Measurements from ENCODE around the gene MGAT4B.
"Not testable (repeated sequence)": the region's sequence is repeated elsewhere in the genome, so short reads cannot be mapped to it uniquely, and the experiment has no call there.

Gene MGAT4B

DNA sequence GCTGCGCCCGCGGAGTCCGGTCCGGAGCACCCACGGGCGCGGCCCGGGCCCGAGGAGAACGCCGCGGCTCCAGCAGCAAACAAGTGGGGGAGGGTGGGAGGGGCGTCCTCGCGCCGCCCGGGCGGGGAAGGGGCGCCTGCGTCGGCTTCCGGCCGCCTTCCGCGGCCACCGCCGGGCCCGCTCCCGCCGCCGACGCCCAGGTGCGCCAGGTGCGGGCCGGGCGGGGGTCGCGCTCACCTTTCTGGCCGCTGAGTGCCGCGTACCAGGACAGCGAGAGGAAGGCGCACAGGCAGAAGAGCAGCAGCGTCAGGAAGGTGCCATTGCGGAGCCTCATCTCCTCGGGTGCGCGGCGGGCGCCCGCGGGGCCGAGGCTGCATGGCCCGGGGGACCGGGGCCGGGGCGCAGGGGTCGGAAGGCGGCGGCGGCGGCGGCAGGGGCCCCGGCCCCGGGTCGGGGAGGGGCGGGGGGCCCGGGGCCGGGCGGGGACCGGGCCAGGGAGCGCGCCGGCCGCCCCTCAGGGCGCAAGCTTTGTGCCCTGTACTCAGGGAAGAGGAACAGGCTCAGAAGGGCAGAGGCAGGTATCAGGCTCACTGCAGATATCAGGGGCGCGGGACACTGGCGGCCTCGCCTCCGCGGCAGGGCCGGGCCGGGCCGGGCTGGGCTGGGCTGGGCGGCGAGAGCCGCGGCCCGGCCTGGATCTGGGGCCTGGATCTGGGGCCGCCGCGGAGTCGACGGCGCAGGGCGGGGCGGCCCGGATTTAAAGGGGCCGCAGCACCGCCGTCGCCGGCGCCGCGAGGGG is at the start of gene MGAT4B:
MGAT4B (minus strand) TSS at position 617 of the 799 bp plus-strand sequence; CDS start at position 334, 283 bp downstream.
- DNase-seq: peak; percentile 89

DNA sequence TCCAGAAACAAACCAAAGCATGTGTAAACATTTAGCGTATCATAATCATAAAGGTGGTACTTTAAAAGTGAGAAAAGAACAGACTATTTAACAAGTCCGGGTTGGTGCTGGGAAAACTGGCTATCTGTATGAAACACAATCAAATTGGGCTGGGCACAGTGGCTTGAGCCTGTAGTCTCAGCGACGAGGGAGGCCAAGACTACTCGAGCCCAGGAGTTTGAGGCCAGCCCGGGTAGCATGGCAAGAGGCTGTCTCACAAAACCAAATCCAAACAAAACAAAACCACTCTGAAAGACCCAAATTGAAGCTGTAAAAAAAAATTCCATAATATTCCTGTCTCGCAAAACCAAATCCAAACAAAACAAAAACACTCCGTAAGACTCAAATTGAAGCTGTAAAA is 47.7 kb upstream of the MGAT4B start:
- no peak for DNase-seq

DNA sequence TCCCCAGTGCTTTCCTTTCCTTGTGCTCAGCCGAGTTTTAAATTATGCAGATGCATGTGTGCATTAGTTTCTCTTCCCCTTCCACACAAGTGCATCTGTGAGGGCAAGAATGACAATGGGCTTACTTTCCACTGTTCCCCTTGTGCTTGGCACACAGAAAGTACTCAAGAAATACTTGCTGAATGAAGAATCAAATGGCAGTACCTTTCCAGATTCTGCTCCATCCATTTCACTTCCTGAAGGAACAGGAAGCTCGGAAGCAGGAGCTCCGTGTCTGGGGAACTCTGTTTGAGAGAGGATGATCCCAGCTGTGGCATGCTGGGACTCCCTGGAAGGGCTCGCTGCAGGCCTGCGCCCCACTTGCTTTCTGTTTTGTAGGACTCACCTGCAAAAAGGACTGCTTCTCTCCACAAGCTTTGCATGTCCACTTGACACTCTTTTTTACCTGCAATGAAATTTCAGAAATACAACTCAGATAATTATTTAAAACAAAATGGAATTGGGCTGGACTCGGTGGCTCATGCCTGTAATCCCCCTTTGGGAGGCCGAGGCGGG is 46.4 kb upstream of the MGAT4B start:
- no peak for DNase-seq

DNA sequence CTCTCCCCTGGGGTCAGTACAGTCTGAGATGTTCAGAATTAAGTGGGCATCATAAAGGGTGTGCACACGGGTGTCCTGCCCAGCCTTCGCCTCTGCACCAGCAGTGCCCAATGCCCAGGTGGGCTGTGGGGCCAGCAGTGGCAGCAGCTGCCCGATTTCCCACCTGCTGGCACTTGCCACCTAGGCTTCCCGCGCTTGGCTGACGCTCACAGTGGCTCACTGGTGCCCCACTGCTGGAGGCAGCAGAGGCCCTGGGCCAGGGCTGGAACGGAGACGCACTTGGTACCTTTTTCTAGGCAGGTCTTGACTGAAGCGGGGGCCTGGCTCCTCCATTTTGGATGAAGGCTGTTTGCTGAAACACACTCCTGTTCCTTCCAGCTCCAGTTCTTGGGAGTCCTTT is 35.0 kb upstream of the MGAT4B start:
- DNase-seq: no peak

DNA sequence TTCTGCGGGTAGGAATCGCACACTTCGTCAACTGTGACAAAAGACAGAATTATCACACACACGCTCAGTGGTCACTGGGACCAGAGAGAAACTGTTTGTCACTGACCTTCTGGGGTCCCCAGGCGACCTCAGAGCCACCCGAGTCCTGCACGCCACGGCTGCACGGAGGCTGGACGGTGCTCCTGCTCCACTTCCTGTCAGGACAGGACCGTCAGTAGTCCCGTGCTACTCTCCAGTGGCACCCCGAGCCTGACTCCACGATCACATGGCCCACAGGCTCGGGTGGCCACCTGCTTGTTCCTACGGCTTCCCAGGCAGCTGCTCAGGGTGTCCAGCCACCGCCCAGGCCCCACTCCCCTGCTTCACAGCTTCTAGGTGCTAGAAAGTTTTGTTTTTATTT is 34.1 kb upstream of the MGAT4B start:
- no peak for DNase-seq

DNA sequence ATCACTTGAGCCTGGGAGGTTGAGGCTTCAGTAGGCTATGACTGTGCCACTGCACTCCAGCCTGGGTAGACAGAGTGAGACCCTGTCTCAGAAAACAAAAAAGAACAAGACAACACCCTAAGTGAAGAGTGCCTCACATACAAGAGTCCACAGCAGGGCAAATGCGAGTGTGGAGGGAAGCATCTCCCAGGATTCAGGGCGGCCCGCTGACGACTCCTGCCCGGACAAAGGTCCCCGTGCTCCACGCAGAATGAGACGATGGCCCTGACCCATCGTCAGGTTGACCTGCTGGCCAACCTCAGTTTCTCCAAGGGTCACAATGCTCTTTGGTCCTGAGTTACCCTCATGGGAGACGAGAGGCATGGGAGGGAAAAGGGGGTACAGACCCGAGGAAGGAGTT is 33.7 kb upstream of the MGAT4B start:
- DNase-seq: no peak

DNA sequence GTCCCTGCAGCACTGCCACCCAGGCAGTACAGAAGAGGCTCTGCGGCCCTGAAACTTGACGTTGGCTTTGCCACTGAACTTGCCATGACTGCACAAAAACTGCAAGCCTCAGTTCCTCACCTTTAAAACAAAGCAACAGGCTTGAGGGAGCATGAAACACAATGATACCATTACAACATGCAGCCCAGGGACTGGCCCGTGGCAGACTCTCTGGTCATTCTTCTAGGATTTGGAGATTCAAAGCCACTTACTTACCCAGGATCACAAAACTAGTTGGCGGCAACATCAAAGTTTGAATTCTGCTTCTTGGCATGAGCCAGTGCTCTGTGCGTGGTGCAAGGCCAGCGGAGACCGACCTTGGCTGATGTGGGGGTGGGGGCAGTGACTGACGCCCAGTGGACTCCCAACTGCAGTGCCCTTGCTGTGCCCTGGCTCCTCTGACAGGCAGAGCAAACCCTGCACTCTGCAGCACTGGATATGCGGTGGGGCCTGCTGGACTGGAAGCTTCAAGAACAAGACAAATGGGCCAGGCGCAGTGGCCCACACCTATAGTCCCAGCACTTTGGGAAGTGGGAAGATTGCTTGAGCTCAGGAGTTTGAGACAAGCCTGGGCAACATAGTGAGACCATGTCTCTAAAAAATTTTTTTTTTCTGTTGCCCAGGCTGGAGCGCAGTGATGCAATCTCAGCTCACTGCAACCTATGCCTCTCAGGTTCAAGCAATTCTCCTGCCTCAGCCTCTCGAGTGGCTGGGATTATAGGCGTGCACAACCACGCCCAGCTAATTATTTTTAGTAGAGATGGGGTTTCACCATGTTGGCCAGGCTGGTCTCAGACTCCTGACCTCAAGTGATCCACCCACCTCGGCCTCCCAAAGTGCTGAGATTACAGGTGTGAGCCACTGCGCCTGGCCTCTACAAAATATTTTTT is 32.9 kb upstream of the MGAT4B start:
- DNase-seq: no peak

DNA sequence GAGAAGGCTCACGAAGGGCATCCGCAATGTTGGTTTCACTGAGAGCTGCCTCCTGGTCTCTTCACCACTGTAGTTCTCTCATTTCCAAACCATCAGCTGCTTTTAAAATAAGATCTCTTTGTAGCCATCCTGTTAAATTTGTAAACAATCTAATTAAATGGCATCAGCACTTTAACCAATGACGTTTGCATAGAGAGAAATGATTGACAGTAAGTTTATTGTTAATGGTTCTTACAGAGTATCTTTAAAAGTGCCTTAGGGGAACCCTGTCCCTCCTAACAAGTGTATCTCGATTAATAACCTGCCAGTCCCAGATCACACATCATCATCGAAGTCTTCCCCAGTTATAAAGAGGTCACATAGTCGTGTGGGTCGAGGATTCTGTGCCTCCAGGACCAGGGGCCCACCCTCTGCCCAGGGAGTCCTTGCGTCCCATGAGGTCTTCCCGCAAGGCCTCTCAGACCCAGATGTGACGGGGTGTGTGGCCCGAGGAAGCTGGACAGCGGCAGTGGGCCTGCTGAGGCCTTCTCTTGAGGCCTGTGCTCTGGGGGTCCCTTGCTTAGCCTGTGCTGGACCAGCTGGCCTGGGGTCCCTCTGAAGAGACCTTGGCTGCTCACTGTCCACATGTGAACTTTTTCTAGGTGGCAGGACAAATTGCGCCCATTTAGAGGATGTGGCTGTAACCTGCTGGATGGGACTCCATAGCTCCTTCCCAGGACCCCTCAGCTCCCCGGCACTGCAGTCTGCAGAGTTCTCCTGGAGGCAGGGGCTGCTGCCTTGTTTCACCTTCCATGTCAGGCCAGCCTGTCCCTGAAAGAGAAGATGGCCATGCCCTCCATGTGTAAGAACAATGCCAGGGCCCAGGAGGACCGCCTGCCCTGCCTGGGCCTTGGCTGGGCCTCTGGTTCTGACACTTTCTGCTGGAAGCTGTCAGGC is 30.7 kb upstream of the MGAT4B start:
- no peak for DNase-seq

DNA sequence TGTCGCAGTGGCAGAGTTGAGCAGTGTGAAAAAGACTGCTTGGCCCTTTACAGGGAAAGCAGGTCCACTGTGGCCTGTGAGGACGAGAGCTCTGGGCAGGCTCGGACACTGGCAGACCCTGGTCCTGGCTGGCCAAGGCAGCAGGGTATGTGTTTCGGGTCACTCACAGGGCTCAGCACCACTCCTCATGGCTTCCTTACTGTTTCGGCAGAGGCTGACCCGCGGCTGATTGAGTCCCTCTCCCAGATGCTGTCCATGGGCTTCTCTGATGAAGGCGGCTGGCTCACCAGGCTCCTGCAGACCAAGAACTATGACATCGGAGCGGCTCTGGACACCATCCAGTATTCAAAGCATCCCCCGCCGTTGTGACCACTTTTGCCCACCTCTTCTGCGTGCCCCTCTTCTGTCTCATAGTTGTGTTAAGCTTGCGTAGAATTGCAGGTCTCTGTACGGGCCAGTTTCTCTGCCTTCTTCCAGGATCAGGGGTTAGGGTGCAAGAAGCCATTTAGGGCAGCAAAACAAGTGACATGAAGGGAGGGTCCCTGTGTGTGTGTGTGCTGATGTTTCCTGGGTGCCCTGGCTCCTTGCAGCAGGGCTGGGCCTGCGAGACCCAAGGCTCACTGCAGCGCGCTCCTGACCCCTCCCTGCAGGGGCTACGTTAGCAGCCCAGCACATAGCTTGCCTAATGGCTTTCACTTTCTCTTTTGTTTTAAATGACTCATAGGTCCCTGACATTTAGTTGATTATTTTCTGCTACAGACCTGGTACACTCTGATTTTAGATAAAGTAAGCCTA is 29.8 kb upstream of the MGAT4B start:
- peak; percentile 85 for DNase-seq

DNA sequence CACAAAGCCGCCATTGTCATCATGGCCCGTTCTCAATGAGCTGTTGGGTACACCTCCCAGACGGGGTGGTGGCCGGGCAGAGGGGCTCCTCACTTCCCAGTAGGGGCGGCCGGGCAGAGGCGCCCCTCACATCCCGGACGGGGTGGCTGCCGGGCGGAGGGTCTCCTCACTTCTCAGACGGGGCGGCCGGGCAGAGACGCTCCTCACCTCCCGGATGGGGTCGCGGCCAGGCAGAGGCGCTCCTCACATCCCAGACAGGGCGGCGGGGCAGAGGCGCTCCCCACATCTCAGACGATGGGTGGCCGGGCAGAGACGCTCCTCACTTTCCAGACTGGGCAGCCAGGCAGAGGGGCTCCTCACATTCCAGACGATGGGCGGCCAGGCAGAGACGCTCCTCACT is 28.2 kb upstream of the MGAT4B start:
- not testable (repeated sequence) for DNase-seq

DNA sequence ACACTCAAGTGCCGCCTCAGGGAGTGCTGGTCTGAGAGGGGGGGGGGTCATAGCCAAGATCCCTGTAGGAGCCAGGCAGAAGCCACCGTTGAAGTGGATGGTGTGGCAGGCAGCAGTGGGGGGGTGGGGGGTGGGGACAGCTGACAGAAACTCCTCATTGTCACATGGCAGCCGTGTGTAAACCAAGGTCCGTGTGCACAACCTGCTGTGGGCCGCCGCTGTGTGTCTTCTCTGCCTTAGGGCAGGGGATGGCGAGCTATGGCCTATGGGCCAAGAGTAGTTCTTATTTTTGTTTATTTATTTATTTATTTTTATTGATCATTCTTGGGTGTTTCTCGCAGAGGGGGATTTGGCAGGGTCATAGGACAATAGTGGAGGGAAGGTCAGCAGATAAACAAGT is 27.5 kb upstream of the MGAT4B start:
- DNase-seq: no peak

DNA sequence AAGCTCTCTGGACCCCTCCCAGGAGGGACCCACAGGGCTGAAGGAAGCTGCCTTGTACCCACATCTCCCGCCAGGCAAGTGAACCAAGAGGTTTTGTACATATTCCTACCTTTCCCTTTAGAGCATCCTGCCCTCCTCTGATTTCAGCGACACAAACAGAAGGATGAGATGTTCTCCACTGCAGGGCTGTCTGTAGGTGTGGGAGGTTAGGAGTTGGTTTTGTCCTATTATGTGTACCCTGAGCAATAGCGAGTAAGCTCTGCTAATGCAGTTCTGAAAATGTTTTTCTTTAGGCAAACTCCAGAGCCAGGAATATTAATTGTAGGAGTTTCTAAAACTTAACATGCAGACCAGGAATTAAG is 27.0 kb upstream of the MGAT4B start:
- DNase-seq: no peak

DNA sequence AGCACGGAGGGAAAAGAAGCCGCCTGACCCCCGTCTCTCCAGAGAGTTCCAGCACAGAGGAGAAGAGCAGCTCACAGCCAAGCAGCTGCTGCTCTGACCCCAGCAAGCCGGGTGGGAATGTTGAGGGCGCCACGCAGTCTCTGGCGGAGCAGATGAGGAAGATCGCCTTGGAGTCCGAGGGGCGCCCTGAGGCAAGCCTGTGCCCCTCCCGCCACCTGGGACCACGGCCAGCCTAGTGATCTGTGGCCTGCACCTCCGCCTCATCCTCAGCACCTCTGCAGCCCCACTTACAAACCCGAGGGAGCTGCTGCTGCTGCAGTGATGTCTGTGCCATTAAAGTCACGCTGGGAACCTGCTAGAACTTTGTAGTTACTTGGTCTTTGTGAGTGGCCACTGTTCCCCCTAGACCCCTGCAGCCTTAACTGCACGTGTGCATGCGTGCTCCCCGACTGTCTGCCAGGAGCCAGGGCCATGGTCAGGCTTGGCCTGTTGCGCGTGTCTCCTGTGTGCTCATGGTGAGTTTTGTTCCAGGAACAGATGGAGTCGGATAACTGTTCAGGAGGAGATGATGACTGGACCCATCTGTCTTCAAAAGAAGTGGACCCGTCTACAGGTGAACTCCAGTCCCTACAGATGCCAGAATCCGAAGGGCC is 26.5 kb upstream of the MGAT4B start:
- no peak for DNase-seq

DNA sequence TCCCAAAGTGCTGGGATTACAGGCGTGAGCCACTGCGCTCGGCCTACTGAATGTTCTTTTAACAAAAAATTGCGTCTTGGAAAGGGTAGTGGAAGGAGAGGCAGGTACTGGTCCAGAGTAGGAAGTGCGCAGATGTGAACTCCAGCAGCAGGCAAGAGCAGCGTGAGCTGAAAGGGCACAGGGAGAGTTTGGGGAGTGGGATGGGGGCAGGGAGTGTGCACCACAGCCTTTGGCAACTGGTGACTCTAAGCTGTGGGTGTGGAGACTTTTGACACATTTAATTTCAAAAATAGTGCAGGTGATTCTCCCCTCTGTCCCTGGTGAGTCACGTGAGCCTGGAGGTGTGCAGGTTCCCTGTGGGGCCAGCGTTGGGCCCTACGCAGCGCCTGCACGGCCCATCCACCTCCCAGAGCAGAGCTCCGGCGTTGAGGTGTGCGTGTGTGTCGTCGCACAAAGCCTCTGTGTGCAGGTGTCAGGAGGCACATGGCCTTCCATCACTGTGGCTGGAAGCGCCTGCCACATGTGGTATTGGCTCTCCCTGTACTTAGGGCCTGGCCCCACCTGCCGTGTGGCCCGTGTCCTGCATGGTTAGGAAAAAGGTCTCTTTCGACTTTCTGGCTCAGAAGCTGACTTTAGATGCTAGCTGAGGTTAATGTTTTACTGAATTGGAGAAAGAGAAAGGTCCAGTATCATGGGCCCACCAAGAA is 25.5 kb upstream of the MGAT4B start:
- no peak for DNase-seq

DNA sequence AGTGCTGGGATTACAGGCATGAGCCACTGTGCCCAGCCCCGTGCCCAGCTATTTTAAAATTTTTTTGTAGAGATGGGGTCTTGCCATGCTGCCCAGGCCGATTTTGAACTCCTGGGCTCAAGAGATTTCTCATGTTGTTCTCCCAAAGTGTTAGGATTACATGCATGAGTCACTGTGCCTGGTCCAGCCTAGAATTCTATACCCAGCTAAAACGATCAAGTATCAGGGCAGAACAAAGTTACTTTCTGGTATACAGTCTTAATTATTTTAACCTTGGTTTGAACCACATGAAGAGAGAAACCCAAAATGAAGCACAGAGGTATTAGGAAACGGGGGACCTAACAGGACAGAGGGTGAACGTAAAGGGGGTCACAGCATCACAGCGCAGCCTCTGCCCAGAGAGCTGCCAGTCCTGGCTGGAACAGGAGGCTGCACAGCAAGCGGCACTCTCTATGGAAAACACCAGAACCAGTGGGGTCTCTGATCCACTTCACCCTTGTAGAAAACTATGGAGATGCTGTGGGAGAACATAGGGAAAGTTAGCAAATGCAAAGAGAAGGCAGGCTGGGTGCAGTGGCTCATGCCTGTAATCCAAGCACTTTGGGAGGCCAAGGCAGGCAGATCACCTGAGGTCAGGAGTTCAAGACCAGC is 24.3 kb upstream of the MGAT4B start:
- DNase-seq: no peak

DNA sequence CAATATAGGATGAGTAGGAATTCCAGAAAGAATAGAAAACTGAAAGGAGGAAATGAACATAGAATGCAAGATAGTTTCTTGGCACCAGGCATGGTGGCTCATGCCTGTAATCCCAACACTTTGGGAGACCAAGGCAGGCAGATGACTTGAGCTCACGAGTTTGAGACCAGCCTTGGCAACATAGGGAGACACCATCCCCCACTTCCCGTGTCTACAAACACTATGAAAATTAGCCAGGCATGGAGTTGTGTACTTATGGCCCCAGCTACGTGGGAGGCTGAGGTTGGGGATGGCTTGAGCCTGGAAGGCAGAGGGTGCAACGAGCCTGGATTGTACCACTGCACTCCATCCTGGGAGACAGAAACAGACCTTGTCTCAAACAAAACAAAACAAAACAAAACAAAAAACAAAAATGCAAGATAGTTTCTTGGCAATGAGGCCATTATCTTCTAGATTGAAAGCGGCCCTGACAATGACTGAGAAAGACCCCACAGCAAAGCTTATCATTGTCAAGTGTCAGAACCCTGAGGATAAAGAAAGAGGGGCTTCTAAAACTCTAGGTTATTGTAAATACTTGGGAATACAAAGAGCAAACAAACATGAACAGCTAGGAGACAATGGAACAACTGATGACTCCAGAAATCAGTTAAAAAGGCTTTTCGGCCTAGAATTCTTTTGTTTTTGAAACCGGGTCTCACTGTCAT is 23.2 kb upstream of the MGAT4B start:
- DNase-seq: no peak

DNA sequence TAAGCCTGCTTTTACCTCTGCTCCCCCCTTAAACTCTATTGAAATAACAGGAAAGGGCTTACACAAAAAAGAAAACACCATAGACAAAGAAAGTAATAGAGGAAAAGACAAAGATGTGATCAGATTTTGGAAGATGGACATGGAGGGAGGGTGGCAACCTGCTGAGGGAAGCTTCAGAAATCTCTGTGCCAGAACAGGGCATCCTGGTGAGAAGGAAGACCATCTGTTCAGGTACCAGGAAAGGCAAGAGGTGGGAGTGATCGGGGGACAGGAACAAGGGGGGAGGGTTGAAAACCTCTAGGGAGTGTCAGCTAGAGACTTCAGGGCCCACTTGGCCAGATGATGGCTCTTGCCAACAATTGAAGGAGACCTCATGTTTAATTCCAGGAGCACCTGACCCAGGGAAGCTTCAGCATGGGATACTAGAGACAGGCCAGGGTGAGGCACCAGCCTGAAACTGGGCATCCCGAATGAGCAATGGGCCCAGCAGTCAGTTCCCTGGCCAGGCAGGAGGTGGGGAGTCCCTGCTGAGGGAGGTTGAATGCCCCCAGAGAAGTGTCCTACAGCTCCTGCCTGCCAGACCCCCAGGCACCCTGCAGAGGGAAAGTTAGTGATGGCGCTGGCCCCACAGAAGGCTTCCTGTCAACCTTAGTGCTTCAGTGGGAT is 22.2 kb upstream of the MGAT4B start:
- DNase-seq: no peak

DNA sequence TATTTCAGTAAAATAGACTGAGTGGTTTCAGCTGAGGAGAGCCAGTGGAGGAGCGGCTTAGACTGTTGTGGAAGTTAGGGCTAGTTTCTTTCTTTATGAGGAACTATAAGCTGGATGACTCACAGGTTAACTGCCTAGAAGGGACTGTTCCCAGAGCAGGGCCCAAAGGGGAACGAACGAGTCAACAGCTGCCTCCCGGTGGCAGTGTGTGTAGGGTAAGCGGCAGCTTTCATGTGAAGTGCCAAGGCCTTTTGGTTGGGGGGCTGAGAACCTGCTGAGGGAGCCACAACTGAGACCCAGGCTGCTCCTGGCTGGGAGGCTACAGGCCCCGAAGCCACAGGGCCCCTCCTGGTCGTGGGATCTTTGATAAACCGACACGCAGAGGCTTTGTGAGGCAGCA is 21.0 kb upstream of the MGAT4B start:
- peak; percentile 28 for DNase-seq

DNA sequence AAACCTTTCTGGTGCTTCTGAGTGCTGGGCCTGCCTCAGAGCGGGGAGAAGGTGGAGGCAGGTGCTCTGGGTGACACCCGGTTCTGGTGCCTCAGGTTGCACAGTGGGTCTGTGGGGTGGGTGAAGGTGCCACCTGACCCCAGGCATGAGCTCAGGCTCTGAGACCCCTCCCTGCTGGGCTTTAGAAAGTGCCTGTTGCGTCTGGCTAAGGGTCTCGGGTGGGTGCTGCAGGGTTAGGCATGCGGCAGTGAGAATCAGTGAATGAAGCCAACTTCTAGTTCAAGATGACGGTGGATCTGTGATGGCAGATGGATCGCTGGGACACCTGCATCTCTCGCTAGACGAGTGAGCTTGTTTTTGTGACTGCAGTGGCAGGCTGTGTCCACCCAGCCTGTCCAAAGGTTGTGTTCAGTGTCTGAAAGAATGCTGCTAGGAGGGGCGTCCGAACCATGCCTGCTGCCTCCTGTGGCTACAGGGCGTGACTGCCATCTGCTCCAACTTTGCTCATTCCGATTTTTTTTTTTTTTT is 19.1 kb upstream of the MGAT4B start:
- DNase-seq: no peak

Data from OCI-M1 (cell line).